Stimulated activated CD8-positive, alpha-beta memory T cell treated with anti-CD3 and anti-CD28 coated beads, Interleukin-12 subunit alpha, Interleukin-12 subunit beta, amount 100 ng/mL, for 1 hour (primary cell): ENCODE measurements around the gene VWA5B1.

ENCODE experiments used
- DNase-seq: peaks from one replicate; pipeline ENCODE4 v3.0.0-alpha.2; 2020; ENCODE audit warnings: low read depth

Gene VWA5B1

GRCh38 chr1:20390589-20391331, 100.1 kb downstream of the VWA5B1 start:
- no peak for DNase-seq

- no peak for DNase-seq
These were observed 104.6 kb downstream of the VWA5B1 start for GRCh38 chr1:20395255-20395654.

- DNase-seq = no peak
These were observed 108.1 kb downstream of the VWA5B1 start for GRCh38 chr1:20398744-20399143.

GRCh38 chr1:20399196-20399595, 108.5 kb downstream of the VWA5B1 start:
- DNase-seq = no peak

GRCh38 chr1:20399606-20400180, 109.0 kb downstream of the VWA5B1 start:
- no peak for DNase-seq

- DNase-seq = no peak
These were observed 109.9 kb downstream of the VWA5B1 start for GRCh38 chr1:20400341-20401177.

- no peak for DNase-seq
These were observed 110.8 kb downstream of the VWA5B1 start for GRCh38 chr1:20401405-20402010.

GRCh38 chr1:20402585-20403422, 112.1 kb downstream of the VWA5B1 start:
- DNase-seq = no peak

GRCh38 chr1:20403423-20404145, 112.9 kb downstream of the VWA5B1 start:
- DNase-seq = no peak

- DNase-seq = no peak
These were observed 113.8 kb downstream of the VWA5B1 start for GRCh38 chr1:20404466-20404865.
